ENCODE measurements around the gene CDK5RAP1. TPM values are rescaled to one million over a fixed set of nuclear protein-coding genes. Genes with fewer than 3 reads are reported as not detected.

Gene CDK5RAP1
- total and polyA plus RNA-seq, 2 experiments from 2014 or later = 18.3 to 24.9 TPM

GRCh38 chr20:33345342-33345741 lies 56.0 kb downstream of the CDK5RAP1 start:
- no peak for DNase-seq
- 66 to 73% methylated on average over 9 of the region's 9 CpGs for WGBS, 2 experiments (ENCODE audit: low coverage in 1 of 2, low lambda C conversion rate in 2 of 2, missing lambda C conversion rate in 2 of 2)
- TF ChIP-seq EZH2phosphoT487 (IDR thresholded peaks at IDR 0.05; ENCODE audit: insufficient read depth, low read depth) = no peak
- no peak for TF ChIP-seq EZH2 (IDR thresholded peaks at IDR 0.05; ENCODE audit: insufficient read depth, poor library complexity, severe bottlenecking)
- in situ Hi-C loops (cut with MboI) = no loop called here
- no peak overlapping the region for H3K4me2 ChIP-seq (ENCODE audit: unreplicated experiment)
- no peak overlapping the region for H3K4me3 ChIP-seq
- no peaks in the 10 kb centered on the region for H3K36me3 ChIP-seq (ENCODE audit: low read depth)
- H3K4me1 ChIP-seq (ENCODE audit: insufficient read depth) = no peaks in the 10 kb centered on the region
- no peak overlapping the region for H3K27ac ChIP-seq
- no peak overlapping the region for H3K9ac ChIP-seq
- no peaks in the 10 kb centered on the region for H3K9me3 ChIP-seq (ENCODE audit: low read depth)
- no peak overlapping the region for H2AFZ ChIP-seq
- H3K9me2 ChIP-seq (ENCODE audit: insufficient read depth) = no peaks in the 10 kb centered on the region
- no peaks in the 10 kb centered on the region for H3K79me2 ChIP-seq (ENCODE audit: insufficient read depth)
- H3F3A ChIP-seq (ENCODE audit: insufficient read depth) = no peaks in the 10 kb centered on the region
- no peaks in the 10 kb centered on the region for H4K20me1 ChIP-seq (ENCODE audit: insufficient read depth)
- H3K27me3 ChIP-seq (replicated peaks; ENCODE audit: insufficient read depth) = no peaks in the 10 kb centered on the region

- Histone ChIP-seq H3K9ac (no peak overlapping the region), H3K4me3 (no peak overlapping the region), H3K27ac (no peak overlapping the region), H2AFZ (no peak overlapping the region), H3K9me3 (ENCODE audit: low read depth) (no peaks in the 10 kb centered on the region), H3K36me3 (ENCODE audit: low read depth) (no peaks in the 10 kb centered on the region), H3K4me1 (ENCODE audit: insufficient read depth) (no peaks in the 10 kb centered on the region), H4K20me1 (ENCODE audit: insufficient read depth) (no peaks in the 10 kb centered on the region), H3K27me3 (replicated peaks; ENCODE audit: insufficient read depth) (no peaks in the 10 kb centered on the region), H3K79me2 (ENCODE audit: insufficient read depth) (no peaks in the 10 kb centered on the region), H3K9me2 (ENCODE audit: insufficient read depth) (no peaks in the 10 kb centered on the region), H3K4me2 (ENCODE audit: unreplicated experiment) (no peak overlapping the region), H3F3A (ENCODE audit: insufficient read depth) (no peaks in the 10 kb centered on the region)
- in situ Hi-C loops (cut with MboI) = no loop called here
- DNase-seq = no peak
- no peak for TF ChIP-seq EZH2phosphoT487 (IDR thresholded peaks at IDR 0.05; ENCODE audit: insufficient read depth, low read depth)
- no peak for TF ChIP-seq EZH2 (IDR thresholded peaks at IDR 0.05; ENCODE audit: insufficient read depth, poor library complexity, severe bottlenecking)
- WGBS, 2 experiments (ENCODE audit: low coverage in 1 of 2, low lambda C conversion rate in 2 of 2, missing lambda C conversion rate in 2 of 2) = 78 to 81% methylated on average over 4 of the region's 4 CpGs
These were observed 57.8 kb downstream of the CDK5RAP1 start for GRCh38 chr20:33343521-33343920.

GRCh38 chr20:33339515-33340058 lies 61.7 kb downstream of the CDK5RAP1 start:
- Histone ChIP-seq H4K20me1 (ENCODE audit: insufficient read depth) (no peaks in the 10 kb centered on the region), H2AFZ (no peak overlapping the region), H3K27me3 (replicated peaks; ENCODE audit: insufficient read depth) (0 out of 2 replicates have a peak, but pooled peaks cover 5% of the 10 kb centered on the region), H3K9me2 (ENCODE audit: insufficient read depth) (no peaks in the 10 kb centered on the region), H3K9me3 (ENCODE audit: low read depth) (no peaks in the 10 kb centered on the region), H3K36me3 (ENCODE audit: low read depth) (no peaks in the 10 kb centered on the region), H3K4me2 (ENCODE audit: unreplicated experiment) (no peak overlapping the region), H3K9ac (no peak overlapping the region), H3K27ac (no peak overlapping the region), H3K79me2 (ENCODE audit: insufficient read depth) (no peaks in the 10 kb centered on the region), H3K4me1 (ENCODE audit: insufficient read depth) (no peaks in the 10 kb centered on the region), H3F3A (ENCODE audit: insufficient read depth) (no peaks in the 10 kb centered on the region), H3K4me3 (no peak overlapping the region)
- in situ Hi-C loops (cut with MboI) = no loop called here
- 70 to 72% methylated on average over 8 of the region's 8 CpGs for WGBS, 2 experiments (ENCODE audit: low coverage in 1 of 2, low lambda C conversion rate in 2 of 2, missing lambda C conversion rate in 2 of 2)
- no peak for TF ChIP-seq EZH2 (IDR thresholded peaks at IDR 0.05; ENCODE audit: insufficient read depth, poor library complexity, severe bottlenecking)
- TF ChIP-seq EZH2phosphoT487 (IDR thresholded peaks at IDR 0.05; ENCODE audit: insufficient read depth, low read depth) = no peak
- no peak for DNase-seq

- Histone ChIP-seq H3K4me3 (no peak overlapping the region), H3K4me1 (ENCODE audit: insufficient read depth) (no peaks in the 10 kb centered on the region), H3F3A (ENCODE audit: insufficient read depth) (no peaks in the 10 kb centered on the region), H2AFZ (no peak overlapping the region), H3K27ac (no peak overlapping the region), H3K79me2 (ENCODE audit: insufficient read depth) (no peaks in the 10 kb centered on the region), H3K9ac (no peak overlapping the region), H4K20me1 (ENCODE audit: insufficient read depth) (no peaks in the 10 kb centered on the region), H3K36me3 (ENCODE audit: low read depth) (no peaks in the 10 kb centered on the region), H3K9me2 (ENCODE audit: insufficient read depth) (no peaks in the 10 kb centered on the region), H3K4me2 (ENCODE audit: unreplicated experiment) (no peak overlapping the region), H3K9me3 (ENCODE audit: low read depth) (no peaks in the 10 kb centered on the region), H3K27me3 (replicated peaks; ENCODE audit: insufficient read depth) (0 out of 2 replicates have a peak, but pooled peaks cover 5% of the 10 kb centered on the region)
- in situ Hi-C loops (cut with MboI) = no loop called here
- no peak for DNase-seq
- WGBS, 2 experiments (ENCODE audit: low coverage in 1 of 2, low lambda C conversion rate in 2 of 2, missing lambda C conversion rate in 2 of 2) = 45 to 48% methylated on average over 5 of the region's 5 CpGs
- no peak for TF ChIP-seq EZH2phosphoT487 (IDR thresholded peaks at IDR 0.05; ENCODE audit: insufficient read depth, low read depth)
- no peak for TF ChIP-seq EZH2 (IDR thresholded peaks at IDR 0.05; ENCODE audit: insufficient read depth, poor library complexity, severe bottlenecking)
These were observed 62.7 kb downstream of the CDK5RAP1 start for GRCh38 chr20:33338467-33339258.

Data from GM23248 (cell line).